ENCODE data around the gene EIF1.

The EIF1 gene

GRCh38 chr17:41676058-41676419 lies 12.6 kb upstream of the EIF1 start:
- H3K4me3 ChIP-seq (ENCODE audit: low read depth, low read length) = no peak overlapping the region
- TF ChIP-seq CTCF (IDR thresholded peaks at IDR 0.05; ENCODE audit: low read depth, low read length) = no peak

DNA sequence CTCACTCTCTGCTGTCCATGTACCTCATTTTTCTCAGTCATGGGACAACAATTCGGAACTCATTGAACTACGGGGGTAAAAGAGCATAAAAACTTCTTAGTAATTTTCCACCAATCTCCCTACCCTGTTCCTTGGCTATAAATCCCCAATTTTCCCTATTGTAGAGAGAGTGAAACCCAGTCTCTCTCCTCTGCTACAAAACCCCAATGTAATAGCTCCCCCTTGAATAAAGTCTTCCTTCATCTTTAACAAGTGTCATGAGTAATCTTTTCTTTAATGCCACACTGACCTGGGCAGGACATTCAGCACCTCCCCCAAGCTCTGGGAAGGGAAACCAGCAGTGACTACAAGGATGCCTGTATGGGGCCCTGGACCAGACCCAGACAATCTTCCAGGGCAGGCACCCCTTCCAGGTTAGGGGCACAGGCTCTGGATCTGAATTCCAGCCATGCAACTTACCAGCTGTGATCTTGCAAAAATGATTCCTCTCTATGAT lies 10.2 kb upstream of the EIF1 start:
- no peak overlapping the region; the same call in 1 of the 2 replicates for H3K4me3 ChIP-seq (ENCODE audit: low read depth, low read length)
- no peak for TF ChIP-seq CTCF (IDR thresholded peaks at IDR 0.05; ENCODE audit: low read depth, low read length)

DNA sequence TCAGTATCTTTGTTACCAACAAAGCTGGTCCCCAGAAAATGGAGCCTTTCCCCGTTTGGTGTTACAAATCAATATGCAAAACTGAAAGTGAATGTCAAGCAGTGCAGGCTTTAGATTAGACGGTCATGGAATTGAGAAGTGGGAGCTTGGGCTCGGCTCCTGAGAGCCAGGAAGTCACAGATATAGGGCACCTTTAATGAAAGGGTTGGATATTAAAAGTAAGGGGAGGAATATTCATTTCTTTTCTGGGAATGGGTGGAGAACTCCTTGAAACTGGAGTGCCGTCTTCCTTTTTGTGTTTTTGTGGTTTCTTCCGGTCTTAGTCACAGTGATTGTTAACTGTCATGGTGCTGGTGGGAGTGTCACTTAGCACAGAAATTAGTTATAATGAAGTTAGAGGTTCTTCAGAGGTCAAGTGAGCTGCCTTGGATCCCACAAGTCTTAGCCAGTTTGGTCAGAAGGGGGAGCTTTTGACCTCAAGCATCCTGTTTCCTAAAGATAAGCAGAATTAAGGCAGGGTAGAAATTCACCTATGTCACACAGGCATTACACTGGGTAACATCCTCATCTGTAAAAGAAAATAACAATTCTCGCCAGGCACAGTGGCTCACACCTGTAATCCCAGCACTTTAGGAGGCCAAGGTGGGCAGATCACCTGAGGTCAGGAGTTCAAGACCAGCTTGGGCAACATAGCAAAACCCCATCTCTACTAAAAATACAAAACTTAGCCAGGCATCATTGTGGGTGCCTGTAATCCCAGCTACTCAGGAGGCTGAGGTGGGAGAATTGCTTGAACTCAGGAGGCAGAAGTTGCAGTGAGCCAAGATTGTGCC lies 9.6 kb upstream of the EIF1 start:
- H3K4me3 ChIP-seq (ENCODE audit: low read depth, low read length) = no peak overlapping the region; the same call in 1 of the 2 replicates
- no peak for TF ChIP-seq CTCF (IDR thresholded peaks at IDR 0.05; ENCODE audit: low read depth, low read length)

DNA sequence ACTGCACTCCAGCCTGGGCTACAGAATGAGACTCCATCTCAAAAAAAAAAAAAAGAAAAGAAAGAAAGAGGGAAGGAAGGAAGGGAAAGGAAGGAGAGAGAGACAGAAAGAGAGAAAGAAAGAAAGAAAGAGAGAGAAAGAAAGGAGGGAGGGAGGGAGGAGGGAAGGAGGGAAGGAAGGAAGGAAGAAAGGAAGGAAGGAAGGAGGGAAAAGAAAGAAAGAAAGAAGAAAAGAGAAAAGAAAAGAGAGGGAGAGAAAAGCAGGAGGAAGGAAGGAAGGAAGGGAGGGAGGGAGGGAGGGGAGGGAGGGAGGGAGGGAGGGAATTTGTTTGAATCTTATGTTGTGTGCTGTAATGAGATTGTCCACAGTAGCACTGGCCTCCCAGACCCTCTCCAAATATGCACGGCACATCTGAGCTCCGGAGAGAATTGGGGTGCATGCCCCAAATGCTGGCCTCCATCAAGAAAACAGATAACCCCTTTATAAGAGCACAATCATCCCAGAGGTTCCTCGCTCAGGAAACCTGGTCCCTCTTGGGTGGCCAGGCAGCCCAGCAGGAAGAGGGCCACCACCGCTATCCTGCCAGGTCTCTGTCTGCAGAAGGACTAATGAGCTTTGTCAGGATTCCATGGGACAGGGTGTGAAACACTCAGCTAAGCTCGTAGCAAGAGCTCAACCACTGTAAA lies 8.8 kb upstream of the EIF1 start:
- no peak for TF ChIP-seq CTCF (IDR thresholded peaks at IDR 0.05; ENCODE audit: low read depth, low read length)
- no peak overlapping the region for H3K4me3 ChIP-seq (ENCODE audit: low read depth, low read length)

- no peak for TF ChIP-seq CTCF (IDR thresholded peaks at IDR 0.05; ENCODE audit: low read depth, low read length)
- no peak overlapping the region for H3K4me3 ChIP-seq (ENCODE audit: low read depth, low read length)
Measured at GRCh38 chr17:41680426-41681040, 8.2 kb upstream of the EIF1 start.

GRCh38 chr17:41681776-41682175 lies 6.9 kb upstream of the EIF1 start:
- H3K4me3 ChIP-seq (ENCODE audit: low read depth, low read length) = no peak overlapping the region
- no peak for TF ChIP-seq CTCF (IDR thresholded peaks at IDR 0.05; ENCODE audit: low read depth, low read length)

DNA sequence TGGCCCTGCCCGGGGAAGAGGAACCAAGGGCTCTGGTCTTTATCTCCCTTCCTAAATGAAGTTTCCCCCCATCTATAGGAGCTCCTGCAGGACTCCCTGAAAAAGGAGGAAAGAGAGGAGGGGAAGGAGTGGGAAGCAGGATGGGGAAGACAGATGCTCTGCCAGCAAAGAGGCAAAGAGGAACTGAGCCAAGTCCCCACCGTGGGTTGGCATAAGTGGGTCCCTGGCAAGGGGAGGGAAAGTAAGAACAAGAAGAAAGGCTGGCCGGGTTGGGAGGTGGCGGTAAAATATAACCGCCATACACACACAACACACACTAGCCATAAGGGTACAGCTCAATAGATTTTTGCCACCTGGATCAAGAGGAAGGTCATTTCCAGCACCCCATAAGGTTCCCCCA lies 6.1 kb upstream of the EIF1 start:
- H3K4me3 ChIP-seq (ENCODE audit: low read depth, low read length) = no peak overlapping the region
- no peak for TF ChIP-seq CTCF (IDR thresholded peaks at IDR 0.05; ENCODE audit: low read depth, low read length)

Data from WI38 (cell line).